Measurements from ENCODE around the gene OR6N1. TPM values are rescaled to one million over a fixed set of nuclear protein-coding genes. Genes with fewer than 3 reads are reported as not detected.

Gene OR6N1
- total RNA-seq, 1 donor = not detected

DNA sequence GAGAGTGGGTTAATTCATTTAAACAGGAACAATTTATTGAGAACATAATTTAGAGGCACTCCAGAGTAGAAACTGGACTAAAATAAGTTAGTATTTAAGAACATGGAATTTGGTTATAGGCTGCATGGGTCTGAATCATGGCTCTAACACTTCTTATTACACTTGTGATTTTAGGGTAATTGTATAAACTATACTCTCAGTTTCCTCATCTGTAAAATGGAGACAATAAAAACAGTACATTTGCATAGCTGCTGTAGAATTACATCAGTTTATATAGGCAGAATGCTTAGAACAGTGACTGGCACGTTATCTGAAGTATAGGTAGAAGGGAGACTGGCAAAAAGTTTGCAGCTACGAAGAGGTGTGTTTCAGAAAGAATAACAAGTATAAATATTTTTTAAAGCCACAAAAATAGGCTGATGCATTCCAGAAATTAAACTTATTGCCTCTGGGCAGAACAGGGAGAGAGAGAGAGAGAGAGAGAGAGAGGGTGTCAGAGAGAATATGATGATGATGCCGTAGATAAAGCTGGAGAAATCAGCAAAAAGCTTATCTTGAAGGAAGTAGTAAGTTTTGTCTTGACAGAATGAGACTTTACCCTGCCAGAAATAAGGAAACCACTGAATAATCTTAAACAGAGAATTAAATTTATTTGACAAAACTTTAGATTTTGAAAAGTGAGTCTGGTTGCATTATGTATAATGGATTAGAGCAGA lies 43.3 kb downstream of the OR6N1 start:
- no peak for DNase-seq (ENCODE audit: low read depth)
- no peak overlapping the region for H3K4me3 ChIP-seq (ENCODE audit: low read depth, low read length)
- TF ChIP-seq CTCF (IDR thresholded peaks at IDR 0.05; ENCODE audit: insufficient read depth, low read length) = no peak

GRCh38 chr1:158724442-158724841 lies 47.6 kb downstream of the OR6N1 start:
- DNase-seq (ENCODE audit: low read depth) = no peak
- TF ChIP-seq CTCF (IDR thresholded peaks at IDR 0.05; ENCODE audit: insufficient read depth, low read length) = no peak
- H3K4me3 ChIP-seq (ENCODE audit: low read depth, low read length) = no peak overlapping the region

GRCh38 chr1:158720620-158721019 lies 51.4 kb downstream of the OR6N1 start, which contains the start of gene OR6K3:
TSS of gene OR6K3 (minus strand) at chr1:158720720. CDS start at chr1:158718115, 2,605 bp downstream.
- DNase-seq (ENCODE audit: low read depth) = no peak

GRCh38 chr1:158719664-158720063 lies 52.3 kb downstream of the OR6N1 start:
- no peak for DNase-seq (ENCODE audit: low read depth)
- H3K4me3 ChIP-seq (ENCODE audit: low read depth, low read length) = no peak overlapping the region
- TF ChIP-seq CTCF (IDR thresholded peaks at IDR 0.05; ENCODE audit: insufficient read depth, low read length) = no peak

More at GRCh38 chr1:158720620-158721019, 51.4 kb downstream of the OR6N1 start, which contains the start of gene OR6K3:
- TF ChIP-seq CTCF (IDR thresholded peaks at IDR 0.05; ENCODE audit: insufficient read depth, low read length) = no peak
- H3K4me3 ChIP-seq (ENCODE audit: low read depth, low read length) = no peak within 1 kb of the TSS

DNA sequence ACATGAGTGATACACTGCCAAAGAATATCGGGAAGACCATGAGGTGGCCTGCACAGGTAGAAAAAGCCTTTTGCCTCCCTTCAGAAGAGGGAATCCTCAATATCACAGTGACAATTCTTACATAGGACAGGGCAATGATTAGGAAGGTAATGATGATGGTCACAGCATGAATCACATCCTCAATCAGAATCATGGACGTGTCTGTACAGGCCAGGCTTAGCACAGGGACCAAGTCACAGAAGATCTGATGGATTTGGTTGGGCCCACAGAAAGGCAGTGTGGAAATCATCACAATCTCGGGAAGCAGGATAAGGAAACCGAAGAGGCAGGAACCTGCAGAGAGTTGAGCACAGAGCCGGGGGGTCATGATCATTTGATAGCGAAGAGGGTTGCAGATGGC lies 54.7 kb downstream of the OR6N1 start:
- DNase-seq (ENCODE audit: low read depth) = no peak
- no peak for TF ChIP-seq CTCF (IDR thresholded peaks at IDR 0.05; ENCODE audit: insufficient read depth, low read length)
- no peak overlapping the region for H3K4me3 ChIP-seq (ENCODE audit: low read depth, low read length)

DNA sequence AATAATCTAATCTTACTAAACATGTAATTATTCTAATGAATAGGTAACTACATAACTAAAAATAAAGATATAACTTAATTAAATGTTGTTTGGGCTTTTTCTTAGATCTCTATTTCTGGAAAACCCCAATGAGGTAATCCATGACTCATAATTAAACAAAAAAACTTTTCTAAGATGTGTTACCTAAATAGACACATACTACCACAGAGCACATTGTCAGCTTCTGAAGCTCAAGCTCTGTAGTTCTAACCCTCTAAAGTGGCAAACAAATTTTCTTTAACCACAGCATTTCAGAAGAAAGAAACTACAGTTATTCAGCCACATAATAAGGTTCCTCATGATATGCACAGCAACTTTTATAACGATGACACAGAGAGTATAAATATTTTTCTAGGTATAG lies 55.7 kb downstream of the OR6N1 start:
- TF ChIP-seq CTCF (IDR thresholded peaks at IDR 0.05; ENCODE audit: insufficient read depth, low read length) = no peak

DNA sequence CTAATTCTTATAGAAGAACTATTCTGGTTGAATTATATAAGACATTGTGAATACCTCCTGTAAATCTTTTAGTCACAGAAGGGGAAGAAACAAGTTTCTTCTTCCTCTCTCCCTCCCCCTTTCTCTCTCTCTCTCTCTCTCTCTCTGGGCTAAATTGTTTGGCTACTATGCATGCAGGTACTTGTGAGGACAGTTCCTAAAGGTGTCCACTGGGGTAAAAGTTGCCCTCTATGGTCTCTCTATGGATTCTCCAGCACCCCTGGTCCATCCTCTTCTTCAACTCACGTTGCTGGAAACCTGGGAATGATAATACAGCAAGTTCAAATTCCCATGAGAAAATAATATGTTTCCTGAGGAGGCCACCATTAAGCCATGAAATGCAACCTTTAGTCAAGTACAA lies 57.2 kb downstream of the OR6N1 start:
- H3K4me3 ChIP-seq (ENCODE audit: low read depth, low read length) = no peak overlapping the region
- DNase-seq (ENCODE audit: low read depth) = no peak
- no peak for TF ChIP-seq CTCF (IDR thresholded peaks at IDR 0.05; ENCODE audit: insufficient read depth, low read length)

More for the DNA sequence above, 55.7 kb downstream of the OR6N1 start:
- no peak overlapping the region for H3K4me3 ChIP-seq (ENCODE audit: low read depth, low read length)
- DNase-seq (ENCODE audit: low read depth) = no peak
